Measurements from ENCODE around the gene CALB2.
"Not testable (repeated sequence)": the region's sequence is repeated elsewhere in the genome, so short reads cannot be mapped to it uniquely, and the experiment has no call there.

The CALB2 gene, protein sequence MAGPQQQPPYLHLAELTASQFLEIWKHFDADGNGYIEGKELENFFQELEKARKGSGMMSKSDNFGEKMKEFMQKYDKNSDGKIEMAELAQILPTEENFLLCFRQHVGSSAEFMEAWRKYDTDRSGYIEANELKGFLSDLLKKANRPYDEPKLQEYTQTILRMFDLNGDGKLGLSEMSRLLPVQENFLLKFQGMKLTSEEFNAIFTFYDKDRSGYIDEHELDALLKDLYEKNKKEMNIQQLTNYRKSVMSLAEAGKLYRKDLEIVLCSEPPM

DNA sequence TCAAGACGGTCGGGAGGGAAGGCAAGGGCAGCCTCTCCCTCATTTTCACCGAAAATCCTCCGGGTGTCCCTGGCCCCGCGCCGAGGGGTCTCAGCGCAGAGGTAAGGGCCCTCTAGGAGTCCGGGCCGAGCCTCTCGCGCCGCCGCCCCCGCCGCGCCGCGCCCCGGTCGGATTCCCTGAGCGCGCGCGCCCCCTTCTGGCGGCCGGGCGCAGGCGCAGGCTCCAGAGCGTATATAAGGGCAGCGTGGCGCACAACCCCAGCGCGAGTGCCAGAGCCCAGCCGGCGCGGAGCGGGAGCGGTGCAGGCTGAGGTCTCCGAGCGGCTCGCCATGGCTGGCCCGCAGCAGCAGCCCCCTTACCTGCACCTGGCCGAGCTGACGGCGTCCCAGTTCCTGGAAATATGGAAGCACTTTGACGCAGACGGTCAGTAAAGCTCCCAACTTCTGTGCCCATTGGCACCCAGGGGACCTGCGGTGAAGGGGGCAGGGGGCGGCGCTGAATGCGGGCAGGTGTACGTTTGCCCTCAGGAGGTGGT lies at the start of gene CALB2:
Gene CALB2, plus strand, starts transcription at position 260 of the 535 bp plus-strand sequence. Its CDS starts 70 bp downstream, at position 330.
- peak; percentile 46 to 51 for DNase-seq (ENCODE audit: low read depth in 2 of 2)

DNA sequence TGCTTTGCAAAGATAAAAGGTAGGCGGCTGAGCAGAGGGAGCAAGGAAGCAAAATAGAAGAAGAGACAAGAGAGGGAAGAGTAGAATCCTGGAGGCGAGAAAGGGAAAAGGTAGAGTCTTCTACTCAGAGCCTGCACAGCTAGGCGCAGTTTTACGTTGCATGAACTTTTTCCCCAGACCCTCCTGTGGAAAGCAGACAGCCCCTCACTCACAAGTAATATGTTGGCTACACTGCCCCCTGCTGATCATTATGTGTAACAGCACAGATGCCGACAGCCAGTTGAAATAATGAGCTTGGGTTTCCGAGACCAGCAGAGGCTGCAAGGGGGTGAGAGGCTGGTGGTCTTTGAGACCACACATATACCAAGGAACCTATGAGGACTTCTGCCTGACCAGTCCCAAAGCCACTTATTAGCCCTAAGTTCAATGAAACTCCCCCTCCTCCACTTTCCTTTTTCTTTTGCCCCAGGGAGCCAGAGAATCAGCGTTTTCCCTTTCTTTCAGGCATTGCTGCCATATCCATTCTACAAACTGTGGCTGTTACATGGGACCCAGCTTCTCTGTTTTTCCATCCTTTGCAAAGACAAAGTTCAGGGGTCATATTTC lies 46.9 kb upstream of the CALB2 start:
- DNase-seq (ENCODE audit: low read depth in 2 of 2): no peak

DNA sequence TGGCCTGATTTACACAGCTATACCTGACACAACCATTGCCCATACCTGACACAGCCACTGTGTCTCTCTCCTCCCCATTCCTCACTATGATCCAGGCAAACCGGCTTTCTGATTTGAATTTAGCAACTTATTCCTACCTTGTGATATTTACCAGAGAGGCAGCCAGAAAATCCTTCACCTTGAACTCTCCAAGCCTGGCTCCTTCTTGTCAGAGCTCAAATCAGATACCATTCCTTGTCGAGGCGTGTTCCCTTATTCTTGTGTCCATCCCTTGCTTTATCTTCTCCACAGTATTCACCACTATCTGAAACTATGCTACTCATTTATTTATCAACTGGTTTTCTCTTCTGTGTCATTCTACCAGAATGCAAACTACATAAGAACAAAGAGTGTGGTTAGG lies 44.9 kb upstream of the CALB2 start:
- not testable (repeated sequence) for DNase-seq (ENCODE audit: low read depth in 2 of 2)

DNA sequence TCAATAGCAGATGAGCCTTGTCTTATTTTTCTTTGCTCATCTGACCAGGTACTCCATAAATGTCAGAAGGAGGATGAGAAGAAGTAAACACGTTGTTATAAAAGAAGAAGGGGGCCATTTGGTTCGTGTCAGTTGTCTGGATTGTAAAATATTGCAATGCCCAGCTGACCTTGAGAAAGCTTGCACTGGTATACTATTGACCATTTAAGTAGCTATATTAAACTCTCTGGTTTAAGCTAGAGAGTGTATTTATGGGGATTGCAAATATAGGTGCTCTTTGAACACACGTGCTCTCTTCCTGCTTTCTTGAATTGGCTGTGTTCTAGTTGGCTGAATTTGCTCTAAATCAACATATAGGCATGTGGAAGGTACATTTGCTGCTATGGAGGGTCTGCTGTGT lies 43.3 kb upstream of the CALB2 start:
- no peak for DNase-seq (ENCODE audit: low read depth in 2 of 2)

DNA sequence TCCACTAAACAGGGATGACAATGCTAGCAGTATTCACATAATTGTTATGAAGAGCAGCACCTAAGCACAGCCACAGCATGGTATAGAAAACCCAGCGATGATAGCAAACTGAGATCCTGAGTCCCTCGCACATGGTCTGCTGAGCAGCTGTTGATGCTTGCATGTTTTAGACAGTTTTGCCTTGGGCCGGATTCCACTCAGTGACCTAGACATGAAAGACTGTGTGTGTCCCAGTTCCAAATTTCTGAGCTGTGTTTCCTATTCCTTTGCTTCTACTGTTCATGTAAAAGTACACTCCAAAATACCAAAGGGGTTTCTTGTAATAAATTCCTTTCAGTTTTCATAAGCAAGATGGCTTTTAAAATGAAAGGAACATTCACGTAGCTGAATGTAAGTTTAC lies 38.5 kb upstream of the CALB2 start:
- DNase-seq (ENCODE audit: low read depth in 2 of 2): no peak

DNA sequence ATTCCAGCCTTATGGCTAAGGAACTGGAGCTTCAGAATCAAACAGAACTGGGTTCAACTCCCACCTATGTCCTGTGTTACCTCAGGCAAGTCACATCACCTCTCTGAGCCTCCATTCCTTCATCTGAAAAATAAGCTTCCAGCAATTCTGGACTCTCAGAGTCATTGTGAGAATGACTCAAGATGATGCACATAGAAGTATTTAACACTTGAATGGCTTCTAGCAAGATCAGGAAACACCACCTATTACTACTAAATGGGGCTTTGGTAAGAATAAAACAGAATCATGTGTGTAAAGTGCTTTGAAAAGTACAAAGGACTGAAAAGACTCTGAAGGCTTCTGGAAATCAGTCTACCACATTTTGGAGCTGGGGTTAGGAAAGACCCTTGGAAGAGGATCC lies 30.8 kb upstream of the CALB2 start:
- no peak for DNase-seq (ENCODE audit: low read depth in 2 of 2)

DNA sequence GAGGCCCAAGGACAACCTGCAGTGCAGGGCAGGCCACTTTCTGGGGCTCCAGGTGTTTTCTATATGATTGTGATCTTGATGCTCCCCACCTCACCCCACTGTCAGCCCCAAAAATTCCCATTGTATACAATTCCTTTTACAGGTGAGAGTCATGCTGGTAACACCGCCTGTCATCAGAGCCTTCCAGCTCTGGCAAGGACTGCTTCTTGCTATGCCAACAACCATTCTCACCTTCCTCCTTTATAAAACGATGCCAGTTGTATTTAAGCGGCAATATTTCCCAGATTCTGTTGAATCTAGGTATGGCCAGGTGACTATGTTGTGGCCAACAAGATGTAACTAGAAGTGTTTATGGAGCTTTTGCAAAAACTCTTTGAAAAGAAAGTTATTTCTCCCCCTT lies 30.4 kb upstream of the CALB2 start:
- DNase-seq (ENCODE audit: low read depth in 2 of 2): no peak

DNA sequence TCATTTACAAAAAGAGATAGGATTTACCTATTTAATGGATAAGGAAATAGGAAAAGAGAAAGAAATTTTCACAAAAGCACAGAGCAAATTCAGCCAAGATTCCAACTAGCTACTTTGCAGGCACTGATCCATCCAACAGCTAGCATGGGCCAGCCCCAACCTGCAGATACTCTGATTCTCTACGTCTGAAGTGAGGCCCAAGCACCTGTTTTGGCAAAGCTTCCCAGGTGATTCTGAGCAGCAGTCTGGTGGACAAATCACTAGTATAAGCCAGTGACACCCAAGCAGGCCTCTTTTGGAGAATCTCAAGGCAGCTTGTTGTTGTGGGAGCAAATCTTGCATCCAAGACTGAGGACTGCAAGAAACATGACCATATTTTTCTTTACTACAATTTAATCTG lies 20.9 kb upstream of the CALB2 start:
- DNase-seq (ENCODE audit: low read depth in 2 of 2): no peak

DNA sequence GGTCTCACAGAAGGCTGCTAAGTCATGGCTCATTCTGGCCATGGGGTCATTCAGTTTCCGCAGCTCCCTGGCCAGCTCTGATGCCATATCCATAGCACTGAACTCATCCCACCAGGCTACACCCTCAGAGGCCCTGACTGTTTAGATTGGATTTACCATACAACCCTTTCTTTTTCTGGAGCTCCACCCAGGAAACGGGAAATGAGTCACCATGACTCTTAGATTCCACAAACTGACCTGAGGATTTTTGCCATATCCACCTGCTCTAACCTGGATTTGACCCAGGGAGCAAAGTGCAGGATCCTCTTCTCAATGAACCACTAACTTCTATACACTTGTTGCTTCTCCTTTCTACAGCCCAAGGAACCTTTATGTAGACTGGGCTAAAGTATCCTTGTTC lies 20.3 kb upstream of the CALB2 start:
- no peak for DNase-seq (ENCODE audit: low read depth in 2 of 2)

DNA sequence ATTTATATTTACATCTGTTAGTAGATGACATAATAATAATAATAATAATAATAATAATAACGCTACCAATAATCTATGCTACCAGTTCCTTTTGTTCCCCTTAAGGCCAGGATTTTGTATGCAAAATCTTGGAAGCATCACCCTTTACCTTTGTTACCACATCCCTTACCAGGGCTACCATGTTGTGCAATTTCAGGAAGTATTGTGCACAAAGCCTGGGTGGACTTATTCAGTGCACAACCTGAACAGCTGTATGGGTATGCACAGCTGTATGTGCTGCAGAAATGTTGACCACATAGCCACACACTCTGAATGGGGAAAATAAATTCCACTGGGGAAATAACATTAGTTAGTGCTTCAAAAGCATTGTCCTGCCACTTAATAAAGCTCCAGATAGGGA lies 19.9 kb upstream of the CALB2 start:
- no peak for DNase-seq (ENCODE audit: low read depth in 2 of 2)

DNA sequence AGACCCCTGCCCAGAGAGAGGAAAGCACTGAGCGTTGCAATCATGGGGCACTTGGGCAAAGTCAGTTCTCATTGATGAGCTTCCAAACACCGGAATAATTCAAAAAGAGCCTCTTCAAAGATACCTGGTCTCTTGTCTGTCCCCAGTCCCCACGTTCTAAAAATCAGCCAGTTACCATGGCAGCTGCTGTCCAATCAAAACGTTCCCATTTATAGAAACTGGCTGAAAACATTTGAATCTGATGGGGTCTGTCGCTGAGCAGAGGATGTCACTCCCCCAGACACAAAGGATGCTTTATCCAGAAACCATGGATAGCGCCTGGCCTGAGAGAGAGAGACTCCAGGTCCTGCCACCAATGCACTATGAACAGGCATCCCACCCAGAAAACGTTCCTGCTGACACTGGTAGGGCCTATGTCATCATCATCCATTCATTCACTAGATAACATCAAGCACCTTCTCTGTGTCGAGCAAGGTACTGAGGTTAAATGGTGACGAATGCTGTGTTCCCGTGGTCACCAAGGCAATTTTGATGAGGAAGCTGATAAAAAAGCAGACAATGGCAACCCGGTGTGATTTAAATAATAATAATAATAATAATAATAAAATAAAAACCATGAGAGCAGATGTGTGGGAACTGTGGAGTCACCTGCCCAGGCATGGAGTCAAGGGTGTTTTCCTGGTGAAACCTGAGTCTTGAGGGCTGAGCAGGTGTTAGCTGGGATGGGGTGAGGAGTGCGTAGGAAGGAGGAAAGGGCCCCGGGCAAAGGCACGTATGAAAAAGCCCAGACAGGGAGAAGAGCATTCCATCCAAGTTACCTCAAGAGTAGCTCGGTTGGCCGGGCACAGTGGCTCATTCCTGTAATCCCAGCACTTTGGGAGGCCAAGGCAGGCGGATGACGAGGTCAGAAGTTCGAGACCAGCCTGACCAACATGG lies 19.0 kb upstream of the CALB2 start:
- no peak for DNase-seq (ENCODE audit: low read depth in 2 of 2)

DNA sequence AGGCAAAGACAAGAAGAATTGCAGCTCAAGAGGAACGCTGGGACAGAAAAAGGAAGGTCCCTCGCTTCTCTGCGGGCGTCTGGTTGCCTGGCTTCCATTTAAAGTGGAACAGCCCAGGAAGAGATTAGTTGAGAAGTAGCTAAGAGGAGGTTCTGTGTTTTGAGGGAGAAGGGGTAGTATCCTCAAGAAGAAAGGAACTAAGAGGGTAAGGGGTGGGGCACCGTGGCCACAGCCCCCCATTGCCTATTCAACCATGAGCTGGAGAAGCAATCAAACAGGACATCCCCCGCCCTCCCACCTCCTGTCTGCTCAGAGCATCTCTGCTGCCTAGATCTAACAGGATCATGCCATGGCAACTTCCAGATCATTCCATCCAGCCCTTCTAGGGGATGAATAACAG lies 18.1 kb upstream of the CALB2 start:
- DNase-seq (ENCODE audit: low read depth in 2 of 2): no peak

DNA sequence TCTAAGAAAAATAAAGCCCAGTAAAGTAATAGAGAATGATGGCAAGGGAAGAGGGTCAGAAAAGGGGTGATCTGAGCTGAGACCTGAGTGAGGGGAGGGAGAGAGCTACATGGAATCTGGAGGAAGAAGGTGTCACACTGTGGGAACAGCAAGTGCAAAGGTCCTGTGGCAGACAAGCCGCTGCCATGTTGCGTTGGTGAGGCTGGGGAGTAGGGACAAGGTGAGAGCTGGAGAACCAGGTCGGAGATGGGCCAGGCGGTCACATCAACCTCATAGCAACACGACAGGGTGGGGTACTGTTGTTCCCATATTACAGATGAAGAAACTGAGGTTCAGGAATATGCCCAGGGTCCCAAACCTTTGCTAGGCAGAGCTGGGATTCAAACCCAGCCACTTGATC lies 16.6 kb upstream of the CALB2 start:
- DNase-seq (ENCODE audit: low read depth in 2 of 2): no peak

DNA sequence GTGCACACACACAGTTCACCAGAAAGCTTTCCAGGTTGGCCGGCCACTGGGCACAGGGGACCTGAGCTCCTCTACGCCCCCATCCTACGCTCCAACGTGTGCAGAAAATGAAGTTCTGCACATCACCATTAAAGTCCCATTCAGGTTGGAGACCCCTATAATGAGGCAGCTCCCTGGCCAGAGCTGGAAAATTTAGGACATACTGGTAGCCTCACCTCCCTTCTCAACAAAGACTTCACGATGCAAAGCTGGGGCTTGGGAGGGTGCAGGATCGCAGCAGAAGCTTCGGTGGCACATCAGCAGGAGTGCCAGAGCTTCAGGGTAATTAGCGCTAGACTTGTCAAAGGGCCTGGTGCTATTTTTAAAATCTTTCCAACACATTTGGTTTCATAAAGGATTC lies 15.4 kb upstream of the CALB2 start:
- DNase-seq (ENCODE audit: low read depth in 2 of 2): no peak

DNA sequence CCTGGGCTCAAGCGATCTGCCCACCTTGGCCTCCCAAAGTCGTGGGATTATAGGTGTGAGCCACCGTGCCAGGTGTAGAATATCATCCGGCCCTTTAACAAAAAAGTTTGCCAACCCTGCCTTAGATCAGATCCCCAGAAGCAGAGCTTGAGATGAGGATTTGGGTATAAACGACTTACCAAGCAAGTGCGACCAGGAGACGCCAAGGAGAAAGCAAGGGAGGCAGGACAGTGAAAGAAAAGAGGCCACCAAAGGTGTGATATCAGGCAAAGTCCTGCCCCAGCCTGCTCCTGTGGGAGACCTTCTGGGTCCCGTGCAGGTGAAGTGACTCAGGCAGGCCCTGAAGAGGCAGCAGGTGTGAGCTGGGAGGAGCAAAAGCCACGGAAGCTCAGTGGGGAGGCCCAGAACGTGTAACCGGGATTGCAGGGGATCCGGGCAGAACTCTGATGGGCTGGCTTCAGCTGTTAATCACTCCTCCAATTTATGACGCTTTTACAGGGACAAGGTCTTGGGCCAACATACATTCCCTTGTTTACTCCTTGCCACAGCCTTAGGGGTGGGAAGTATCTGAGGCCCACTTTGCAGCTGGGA lies 14.1 kb upstream of the CALB2 start:
- DNase-seq (ENCODE audit: low read depth in 2 of 2): no peak

DNA sequence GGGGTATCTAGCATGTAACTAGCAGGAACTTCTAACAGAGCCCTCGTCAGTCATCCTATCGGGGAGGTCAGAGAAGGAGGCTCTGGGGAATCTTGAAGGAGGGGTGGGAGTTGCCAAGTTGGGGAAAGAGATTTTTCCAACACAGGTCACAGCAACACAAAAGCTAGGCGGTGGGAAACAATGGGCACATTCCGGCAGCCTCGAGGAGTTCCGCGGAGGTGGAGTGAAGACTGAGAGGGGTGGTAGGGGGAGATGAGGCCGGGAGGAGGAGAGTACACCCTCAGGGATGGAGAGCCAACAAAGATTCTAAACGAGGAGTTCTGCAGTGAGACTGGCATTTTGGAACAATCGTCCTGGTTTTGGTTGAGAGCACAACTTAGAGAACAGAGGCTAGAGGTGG lies 13.5 kb upstream of the CALB2 start:
- no peak for DNase-seq (ENCODE audit: low read depth in 2 of 2)

DNA sequence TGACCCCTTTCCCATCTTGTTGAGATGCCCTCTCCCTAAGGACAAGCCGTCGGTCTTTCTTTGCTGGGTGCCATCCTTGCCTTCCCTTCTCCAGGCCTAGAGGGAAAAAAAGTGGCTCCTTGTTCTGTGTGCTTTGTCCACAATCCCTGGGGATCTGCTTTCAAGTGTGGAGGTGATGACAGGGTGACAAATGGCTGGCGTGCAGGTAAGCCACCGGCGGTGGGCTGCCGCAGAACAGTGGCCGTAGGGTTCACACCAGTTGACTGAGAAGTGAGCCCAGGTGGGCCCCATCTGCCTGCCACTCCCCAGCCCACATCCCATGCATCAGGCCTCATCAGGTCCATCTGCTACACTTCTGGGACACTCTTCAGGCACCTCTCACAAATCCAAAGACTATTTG lies 11.4 kb upstream of the CALB2 start:
- no peak for DNase-seq (ENCODE audit: low read depth in 2 of 2)

DNA sequence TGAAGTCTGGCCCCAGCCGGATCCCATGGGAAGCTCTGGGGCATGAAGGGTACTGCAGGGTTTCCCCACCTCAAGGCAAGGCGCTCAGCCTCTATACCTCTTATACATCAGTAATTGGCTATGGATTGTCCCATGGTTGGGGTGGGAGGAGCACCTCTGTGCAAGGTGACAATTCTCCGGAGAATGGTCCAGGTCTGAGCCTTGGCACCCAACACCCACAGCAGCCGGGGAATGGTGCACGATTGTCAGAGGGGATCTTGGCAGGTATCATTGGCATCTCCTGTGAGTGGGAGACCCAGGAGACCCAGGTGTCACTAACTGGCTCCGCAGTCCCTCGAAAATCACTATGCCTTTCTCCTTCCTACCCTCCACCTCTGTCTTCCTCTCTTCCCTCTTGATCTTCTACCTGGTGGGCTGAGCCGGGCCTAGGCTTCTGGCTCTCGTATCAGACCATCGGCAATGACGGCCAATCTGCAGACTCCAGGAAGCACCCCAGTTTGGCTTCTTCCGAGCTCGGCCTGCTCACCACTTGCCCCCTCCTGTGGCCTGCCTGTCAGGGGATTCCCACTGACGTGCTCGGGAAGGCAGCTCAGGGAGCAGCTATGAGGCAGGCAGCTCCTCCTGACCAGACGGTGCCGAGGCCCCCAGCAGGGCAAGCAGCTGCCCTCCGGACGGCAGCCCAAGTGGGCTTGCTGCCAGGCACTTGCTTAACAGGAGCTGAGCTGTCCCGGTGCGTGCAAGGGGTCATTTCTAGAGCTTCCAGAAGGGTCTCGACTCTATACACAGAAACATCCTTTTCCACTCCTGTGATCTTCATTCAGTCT lies 10.0 kb upstream of the CALB2 start:
- DNase-seq (ENCODE audit: low read depth in 2 of 2): no peak

DNA sequence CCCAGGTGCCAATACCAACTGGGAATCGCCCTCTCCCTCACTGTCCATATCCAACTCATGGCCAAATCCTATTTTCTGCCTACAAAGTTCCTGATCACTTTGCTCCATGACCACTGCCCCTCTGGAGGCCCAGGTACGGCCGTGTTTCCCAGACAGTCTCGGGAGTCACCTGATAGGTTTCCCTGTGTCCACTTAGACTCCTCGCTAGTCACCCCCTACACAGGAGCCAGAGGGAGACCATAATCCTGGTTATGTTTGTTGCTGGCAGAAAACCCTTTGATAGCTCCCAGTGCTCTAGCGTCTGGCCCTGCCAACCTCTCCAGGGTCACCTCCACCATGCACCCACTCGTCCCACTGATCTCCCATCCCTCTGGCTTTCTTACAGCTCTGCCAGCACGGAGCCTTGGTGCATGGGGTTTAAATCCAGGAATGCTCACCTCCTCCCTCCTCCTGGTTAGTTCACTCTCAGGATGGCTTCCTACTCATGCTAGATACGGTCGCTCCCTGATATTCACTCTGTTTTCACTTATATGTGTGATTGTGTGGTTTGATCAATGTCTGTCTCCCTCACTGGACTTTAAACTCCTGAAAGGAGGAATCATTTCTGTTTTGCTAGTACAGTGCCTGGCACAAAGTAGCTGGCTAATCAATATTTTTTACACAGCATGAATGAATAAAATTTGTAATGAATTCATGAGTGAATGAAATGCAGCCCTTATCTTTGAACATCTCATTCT lies 7.5 kb upstream of the CALB2 start:
- DNase-seq (ENCODE audit: low read depth in 2 of 2): no peak

DNA sequence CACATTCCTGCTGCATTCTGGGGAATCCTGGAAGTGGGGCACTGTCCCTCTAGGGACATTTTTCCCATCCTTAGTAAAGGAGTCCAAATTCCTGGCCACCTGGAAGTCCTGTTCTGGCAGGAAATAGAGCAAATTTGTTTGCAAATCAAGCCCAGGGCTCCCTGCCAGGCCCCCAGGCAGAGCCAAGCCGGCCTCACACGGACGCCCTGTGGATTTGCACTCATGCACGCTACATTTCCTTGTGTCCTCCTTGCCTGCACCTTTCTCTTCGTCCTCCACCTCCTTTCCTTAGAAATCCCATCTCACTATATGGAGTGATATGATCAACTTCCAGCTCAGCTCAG lies 7.0 kb upstream of the CALB2 start:
- DNase-seq (ENCODE audit: low read depth in 2 of 2): no peak

DNA sequence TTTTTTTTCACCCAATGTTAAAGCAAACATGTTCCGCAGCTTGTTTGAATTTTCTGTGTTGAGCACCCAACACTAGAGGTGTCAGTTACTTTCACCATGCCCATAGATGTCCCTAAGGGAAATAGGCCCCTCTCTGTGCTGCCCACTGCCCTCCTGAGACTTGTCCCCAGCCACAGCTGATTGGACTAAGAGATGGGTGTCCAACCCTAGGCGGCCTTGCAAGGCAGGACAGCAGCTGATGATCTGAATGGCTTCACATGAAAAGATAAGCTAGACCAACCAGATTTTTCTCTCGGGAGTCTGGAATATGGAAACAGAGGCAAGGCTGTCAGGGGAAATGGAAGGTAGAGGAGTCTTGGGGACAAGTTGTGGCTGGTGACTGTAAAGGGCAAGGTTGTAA lies 6.1 kb upstream of the CALB2 start:
- DNase-seq (ENCODE audit: low read depth in 2 of 2): no peak
